Glutamatergic neuron (in vitro differentiated cells): ENCODE measurements around the gene IFITM1. TPM values are rescaled to one million over a fixed set of nuclear protein-coding genes. Genes with fewer than 3 reads are reported as not detected.
"Not testable (repeated sequence)": the region's sequence is repeated elsewhere in the genome, so short reads cannot be mapped to it uniquely, and the experiment has no call there.

Experiments used
- DNase-seq: peaks from one replicate; pipeline ENCODE4 v3.0.0; 2022
- H3K27ac Mint-ChIP-seq: one replicate; pipeline ENCODE4 v1.8.0; 2020; ENCODE audit warnings: mild to moderate bottlenecking, mixed read lengths, inconsistent platforms; ENCODE audit not compliant: unreplicated experiment
- H3K27me3 Mint-ChIP-seq: one replicate; pipeline ENCODE4 v1.8.0; 2020; ENCODE audit warnings: mild to moderate bottlenecking, moderate library complexity, mixed read lengths, inconsistent platforms; ENCODE audit not compliant: unreplicated experiment
- H3K36me3 Mint-ChIP-seq: one replicate; pipeline ENCODE4 v1.8.0; 2020; ENCODE audit warnings: mild to moderate bottlenecking, mixed read lengths, inconsistent platforms; ENCODE audit not compliant: unreplicated experiment
- H3K4me1 Mint-ChIP-seq: one replicate; pipeline ENCODE4 v1.8.0; 2020; ENCODE audit warnings: mild to moderate bottlenecking, low read depth, mixed read lengths, inconsistent platforms; ENCODE audit not compliant: unreplicated experiment
- H3K4me3 Mint-ChIP-seq: one replicate; pipeline ENCODE4 v1.8.0; 2020; ENCODE audit warnings: mild to moderate bottlenecking, mixed read lengths, inconsistent platforms; ENCODE audit not compliant: unreplicated experiment
- H3K9me3 Mint-ChIP-seq: one replicate; pipeline ENCODE4 v1.8.0; 2020; ENCODE audit warnings: mild to moderate bottlenecking, moderate library complexity, mixed read lengths, inconsistent platforms; ENCODE audit not compliant: unreplicated experiment
- CTCF ChIP-seq: fragments of 200-600 bp; sonication (generic); IDR thresholded peaks from one replicate; pipeline ENCODE4 v1.5.0; 2021; ENCODE audit not compliant: partially characterized antibody, unreplicated experiment
- total RNA-seq: library from RNA; stranded (reverse); fragmentation: NEBNext Ultra II Directional; extraction: Animal tissue kit (Norgen Biotek cat#: 25700); gene quantifications from one replicate; pipeline ENCODE4 v1.2.1, GENCODE V29; 2021; ENCODE audit not compliant: unreplicated experiment

Gene IFITM1
- total RNA-seq, 1 donor from 2014 or later, result 2.6 TPM

DNA sequence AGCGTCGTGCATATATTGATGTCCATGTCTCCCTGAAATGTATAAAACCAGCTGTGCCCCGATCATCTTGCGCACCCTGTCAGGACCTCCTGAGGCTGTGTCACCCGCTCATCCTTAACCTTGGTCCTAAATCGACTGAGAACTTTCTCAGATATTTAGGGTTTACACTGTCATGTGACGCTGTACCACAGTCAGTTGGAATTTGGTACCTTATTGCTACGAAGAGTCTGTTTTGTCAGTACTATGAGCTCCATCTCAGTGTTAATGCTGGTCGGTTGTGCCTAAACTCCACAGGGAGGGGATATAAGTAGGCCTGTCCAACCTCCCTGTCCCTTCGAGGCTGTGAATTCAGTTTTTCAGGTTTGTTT is 8.0 kb upstream of the IFITM1 start:
- Mint-ChIP-seq H3K9me3 (peaks cover 6% of the 10 kb centered on the region), H3K27ac (no peak overlapping the region), H3K36me3 (no peaks in the 10 kb centered on the region), H3K4me1 (peaks cover 14% of the 10 kb centered on the region), H3K27me3 (peaks cover 12% of the 10 kb centered on the region), H3K4me3 (no peak overlapping the region)
- DNase-seq, result no peak
- TF ChIP-seq CTCF, result no peak

DNA sequence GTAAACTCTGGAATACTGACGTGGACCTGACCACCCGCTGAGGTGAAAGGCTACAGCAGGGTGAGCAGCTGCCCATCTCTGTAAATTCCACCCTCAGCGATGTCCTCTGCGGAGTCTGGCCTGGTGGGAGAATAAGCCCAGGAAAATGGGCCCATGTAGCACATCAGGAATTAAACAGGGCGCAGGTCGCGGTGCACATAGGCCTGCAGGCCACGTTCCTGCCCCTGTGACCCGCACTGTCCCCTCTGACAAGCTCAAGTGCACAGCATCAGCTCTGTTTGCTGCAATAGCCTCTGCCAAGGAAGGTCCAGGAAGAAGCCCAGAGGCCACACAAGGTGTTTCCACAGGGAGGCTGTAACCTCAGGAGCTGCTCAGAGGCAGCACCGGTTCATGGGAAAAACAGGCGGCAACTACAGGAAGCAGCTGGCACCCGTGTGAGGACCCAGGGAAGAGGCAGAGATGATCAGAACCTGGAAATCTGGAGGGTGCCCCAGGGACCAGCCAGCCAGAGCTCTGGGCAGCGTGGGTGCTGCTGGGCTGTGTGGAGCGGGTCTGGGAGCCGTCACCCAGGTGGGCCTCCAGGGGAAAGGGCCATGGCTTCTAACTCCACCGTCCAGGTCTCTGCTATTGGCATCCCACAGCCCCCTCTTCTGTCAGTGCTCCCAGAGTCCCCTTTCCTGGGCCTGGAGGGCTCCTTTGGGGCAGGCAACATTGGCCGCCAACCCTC is 7.0 kb upstream of the IFITM1 start:
- Mint-ChIP-seq H3K4me1 (peaks cover 14% of the 10 kb centered on the region), H3K27ac (no peak overlapping the region), H3K36me3 (no peaks in the 10 kb centered on the region), H3K9me3 (peaks cover 6% of the 10 kb centered on the region), H3K27me3 (peaks cover 10% of the 10 kb centered on the region), H3K4me3 (no peak overlapping the region)
- no peak for TF ChIP-seq CTCF
- no peak for DNase-seq

GRCh38 chr11:307766-308708 is 5.8 kb upstream of the IFITM1 start, which contains the start of gene IFITM2:
TSS of gene IFITM2 (plus strand) at chr11:307816. CDS start at chr11:308193, 377 bp downstream.
- peaks cover 16% of the 10 kb centered on the region for H3K4me1 Mint-ChIP-seq
- H3K9me3 Mint-ChIP-seq, H3K27ac Mint-ChIP-seq, DNase-seq, H3K36me3 Mint-ChIP-seq: not testable (repeated sequence)
- H3K4me3 Mint-ChIP-seq, result peak within 1 kb of the TSS; percentile 47
- peaks cover 13% of the 10 kb centered on the region for H3K27me3 Mint-ChIP-seq

DNA sequence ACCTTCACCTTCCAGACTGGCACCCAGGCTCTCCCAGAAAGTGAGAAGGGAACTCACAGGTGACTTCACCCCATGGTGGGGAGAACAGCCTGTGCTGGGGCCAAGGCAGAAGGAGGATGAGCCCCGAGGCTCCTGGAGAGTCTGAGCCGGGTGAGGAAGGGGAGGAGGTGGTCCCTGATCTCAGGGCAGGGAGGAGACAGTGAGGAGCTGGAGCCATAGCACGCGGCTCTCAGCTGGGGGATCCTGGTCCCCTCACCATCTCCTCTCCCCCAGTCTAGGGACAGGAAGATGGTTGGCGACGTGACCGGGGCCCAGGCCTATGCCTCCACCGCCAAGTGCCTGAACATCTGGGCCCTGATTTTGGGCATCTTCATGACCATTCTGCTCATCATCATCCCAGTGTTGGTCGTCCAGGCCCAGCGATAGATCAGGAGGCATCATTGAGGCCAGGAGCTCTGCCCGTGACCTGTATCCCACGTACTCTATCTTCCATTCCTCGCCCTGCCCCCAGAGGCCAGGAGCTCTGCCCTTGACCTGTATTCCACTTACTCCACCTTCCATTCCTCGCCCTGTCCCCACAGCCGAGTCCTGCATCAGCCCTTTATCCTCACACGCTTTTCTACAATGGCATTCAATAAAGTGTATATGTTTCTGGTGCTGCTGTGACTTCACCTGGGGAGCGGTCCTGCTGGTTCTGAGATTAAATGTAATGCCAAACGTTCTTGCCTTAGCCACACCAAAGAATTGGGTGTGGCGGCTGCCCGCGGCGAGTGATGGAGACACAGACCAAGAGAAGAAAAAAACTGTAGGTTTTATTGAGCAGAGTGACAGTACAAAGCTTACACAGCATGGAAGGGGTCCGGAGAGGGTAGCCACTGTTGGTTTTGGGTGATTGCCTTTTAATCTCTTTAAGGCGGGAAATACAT is 4.8 kb upstream of the IFITM1 start:
- H3K9me3 Mint-ChIP-seq, H3K36me3 Mint-ChIP-seq, DNase-seq: not testable (repeated sequence)
- H3K27ac Mint-ChIP-seq, result peak overlapping the region; percentile 4
- H3K4me1 Mint-ChIP-seq, result peaks cover 16% of the 10 kb centered on the region
- H3K4me3 Mint-ChIP-seq, result peak overlapping the region; percentile 57
- H3K27me3 Mint-ChIP-seq, result peaks cover 15% of the 10 kb centered on the region

DNA sequence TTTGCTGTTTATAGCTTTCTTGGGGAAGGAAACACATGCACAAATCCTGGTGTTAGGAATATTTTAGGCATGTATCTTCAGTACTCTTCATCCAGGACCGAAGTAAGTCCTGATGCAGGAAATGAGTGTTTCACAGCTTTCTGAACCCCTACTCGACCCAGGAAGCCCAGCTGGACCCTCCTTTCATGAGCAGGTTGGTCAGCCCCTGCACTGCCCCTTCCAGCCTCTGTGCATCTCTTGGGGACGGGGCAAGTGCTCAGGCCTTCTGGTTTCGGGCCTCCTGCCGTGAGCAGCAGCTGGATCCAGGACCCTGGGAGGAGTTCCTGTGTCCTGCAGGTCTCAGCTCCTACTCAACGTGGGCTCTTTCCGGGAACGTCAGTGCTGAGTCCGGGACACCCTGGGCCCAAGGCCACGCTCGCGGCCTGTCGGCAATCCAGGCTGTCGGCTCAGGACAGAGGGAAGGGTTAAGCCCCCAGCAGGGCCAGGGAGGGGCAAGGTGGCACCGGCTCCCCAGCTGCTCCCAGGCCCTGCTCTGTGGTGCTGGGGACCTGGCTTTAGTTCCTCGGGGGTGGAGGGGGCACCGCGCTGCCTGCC is 3.8 kb upstream of the IFITM1 start:
- Mint-ChIP-seq H3K27me3 (peaks cover 19% of the 10 kb centered on the region), H3K4me1 (peaks cover 19% of the 10 kb centered on the region)
- not testable (repeated sequence) for H3K36me3 Mint-ChIP-seq, DNase-seq, H3K9me3 Mint-ChIP-seq, H3K27ac Mint-ChIP-seq, H3K4me3 Mint-ChIP-seq

DNA sequence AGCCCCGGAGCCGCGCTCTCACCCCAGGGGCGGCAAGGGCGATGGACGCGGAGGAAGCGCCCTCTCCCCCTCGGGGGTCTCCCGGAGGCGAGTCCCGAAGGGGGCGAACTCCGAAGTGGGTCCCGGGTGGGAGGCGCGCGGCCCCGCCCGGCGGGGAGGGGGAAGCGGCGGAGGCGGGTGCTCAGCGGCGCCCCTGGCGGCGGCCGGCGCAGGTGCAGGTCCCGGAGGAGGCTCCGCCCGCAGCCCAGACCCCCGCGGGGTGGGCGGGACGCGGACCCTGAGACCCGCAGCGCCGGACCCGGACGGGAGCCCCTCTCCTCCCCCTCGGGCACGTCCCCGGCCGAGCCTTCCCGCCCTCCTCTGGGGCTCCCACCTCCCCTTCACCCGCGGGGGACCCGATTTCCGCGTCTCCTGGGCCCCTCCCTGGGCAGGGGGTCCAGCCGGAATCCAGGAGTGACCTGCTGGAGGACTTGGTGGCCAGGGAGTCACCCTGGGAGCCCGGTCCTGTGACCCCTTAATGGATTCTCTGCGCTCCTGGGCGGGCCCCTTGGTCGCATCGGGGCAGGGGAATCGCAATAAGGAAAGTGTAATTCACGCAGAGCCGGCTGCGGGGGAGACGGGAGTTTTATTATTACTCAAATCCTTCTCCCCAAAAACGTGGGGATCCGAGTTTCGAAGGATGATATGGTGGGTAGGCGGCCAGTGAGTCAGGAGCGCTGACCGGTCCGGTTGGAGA is 2.7 kb upstream of the IFITM1 start:
- H3K9me3 Mint-ChIP-seq, H3K4me3 Mint-ChIP-seq, H3K36me3 Mint-ChIP-seq, H3K27ac Mint-ChIP-seq, DNase-seq: not testable (repeated sequence)
- H3K27me3 Mint-ChIP-seq, result peaks cover 19% of the 10 kb centered on the region
- H3K4me1 Mint-ChIP-seq, result peaks cover 13% of the 10 kb centered on the region
